ENCODE measurements around the gene VCPKMT. TPM values are rescaled to one million over a fixed set of nuclear protein-coding genes. Genes with fewer than 3 reads are reported as not detected.

VCPKMT gene
- total RNA-seq = 3.7 and 4.9 TPM in 2 replicates

GRCh38 chr14:50116181-50116956, at the start of gene VCPKMT:
VCPKMT (minus strand) TSS chr14:50116572; CDS start chr14:50116552, 20 bp downstream.

Small RNA genes within 50 kb of the gene (small RNA-seq; reads per million reads assigned to genes)
- not detected for gene RF00019

Other genes starting within 250 kb of the VCPKMT start
- gene ARF6, start 223.5 kb downstream of the VCPKMT start, total RNA-seq = 55.1 and 85.2 TPM in 2 replicates
- 14.0 and 18.8 TPM in 2 replicates for gene SOS2, start 115.0 kb upstream of the VCPKMT start, total RNA-seq
- gene L2HGDH, start 195.7 kb upstream of the VCPKMT start, total RNA-seq = 1.8 and 5.9 TPM in 2 replicates
- gene DMAC2L, start 195.8 kb upstream of the VCPKMT start, total RNA-seq = 4.0 and 4.9 TPM in 2 replicates